GM18502 (cell line): ENCODE results near the gene ATXN1.
"Not testable (repeated sequence)": the region's sequence is repeated elsewhere in the genome, so short reads cannot be mapped to it uniquely, and the experiment has no call there.

Experiments
- ATAC-seq: cut with Tn5 transposase; IDR thresholded peaks from one replicate; pipeline ENCODE4 v1.9.1; 2021; ENCODE audit warnings: mild to moderate bottlenecking; ENCODE audit not compliant: unreplicated experiment, poor library complexity

ATXN1 gene

GRCh38 chr6:16259604-16260003, 501.7 kb downstream of the ATXN1 start:
- ATAC-seq, result not testable (repeated sequence)

GRCh38 chr6:16258709-16259075, 502.6 kb downstream of the ATXN1 start:
- no peak for ATAC-seq

GRCh38 chr6:16257999-16258708, 503.1 kb downstream of the ATXN1 start:
- ATAC-seq, result no peak

- no peak for ATAC-seq
Measured at GRCh38 chr6:16256781-16257180, 504.5 kb downstream of the ATXN1 start.

GRCh38 chr6:16254535-16254934, 506.7 kb downstream of the ATXN1 start:
- ATAC-seq, result no peak

GRCh38 chr6:16253399-16254144, 507.7 kb downstream of the ATXN1 start:
- no peak for ATAC-seq

- no peak for ATAC-seq
Measured at GRCh38 chr6:16252686-16253299, 508.5 kb downstream of the ATXN1 start.

GRCh38 chr6:16251706-16252105, 509.6 kb downstream of the ATXN1 start:
- no peak for ATAC-seq

- ATAC-seq, result no peak
Measured at GRCh38 chr6:16249971-16250370, 511.3 kb downstream of the ATXN1 start.
